ENCODE measurements around the gene KPNA6. TPM values are rescaled to one million over a fixed set of nuclear protein-coding genes. Genes with fewer than 3 reads are reported as not detected.

The KPNA6 gene
- polyA plus RNA-seq, 1 donor (not counting 4 experiments of a cell fraction or from before 2014, with no cell fraction given), result 42.6 TPM

- Histone ChIP-seq H3K27ac (ENCODE audit: control insufficient read depth, insufficient read depth, low read length) (peak overlapping the region; percentile 98), H3K9me3 (ENCODE audit: control insufficient read depth, low read depth, low read length) (no peaks in the 10 kb centered on the region), H3K27me3 (ENCODE audit: control insufficient read depth, extremely low read depth, insufficient read depth, low read length) (no peaks in the 10 kb centered on the region), H3K4me2 (ENCODE audit: control insufficient read depth, extremely low read depth, insufficient read depth, low read depth, low read length) (peak overlapping the region; percentile 80), H3K9ac (ENCODE audit: control insufficient read depth, extremely low read depth, insufficient read depth, low read length) (peak overlapping the region; percentile 100), H3K4me1 (ENCODE audit: control insufficient read depth, extremely low read depth, insufficient read depth, low read length) (peaks cover 27% of the 10 kb centered on the region), H3K9me1 (ENCODE audit: control insufficient read depth, extremely low read depth, insufficient read depth, low read length) (no peaks in the 10 kb centered on the region), H2AFZ (ENCODE audit: control insufficient read depth, low read length) (no peak overlapping the region), H4K20me1 (ENCODE audit: control insufficient read depth, extremely low read depth, insufficient read depth, low read length) (no peaks in the 10 kb centered on the region), H3K36me3 (ENCODE audit: control insufficient read depth in 2 of 2, extremely low read depth in 1 of 2, insufficient read depth in 2 of 2, low read length in 2 of 2) (peaks cover 13 to 23% of the 10 kb centered on the region in 2 experiments), H3K4me3 (ENCODE audit: control insufficient read depth in 2 of 3, extremely low read depth in 1 of 3, insufficient read depth in 2 of 3, low read depth in 1 of 3, low read length in 3 of 3) (peak overlapping the region; percentile 82 to 96 (median 89)), H3K79me2 (ENCODE audit: control insufficient read depth, insufficient read depth, low read length) (peaks cover 37% of the 10 kb centered on the region)
- FAIRE-seq (no peak), DNase-seq (ENCODE audit: low read depth, low spot score) (no peak)
- dilution Hi-C loops (cut with MboI; ENCODE audit: extremely low pct_ligation_motif_present, low sequenced_read_pairs), result no loop called here
- TF ChIP-seq, protein P1, sequence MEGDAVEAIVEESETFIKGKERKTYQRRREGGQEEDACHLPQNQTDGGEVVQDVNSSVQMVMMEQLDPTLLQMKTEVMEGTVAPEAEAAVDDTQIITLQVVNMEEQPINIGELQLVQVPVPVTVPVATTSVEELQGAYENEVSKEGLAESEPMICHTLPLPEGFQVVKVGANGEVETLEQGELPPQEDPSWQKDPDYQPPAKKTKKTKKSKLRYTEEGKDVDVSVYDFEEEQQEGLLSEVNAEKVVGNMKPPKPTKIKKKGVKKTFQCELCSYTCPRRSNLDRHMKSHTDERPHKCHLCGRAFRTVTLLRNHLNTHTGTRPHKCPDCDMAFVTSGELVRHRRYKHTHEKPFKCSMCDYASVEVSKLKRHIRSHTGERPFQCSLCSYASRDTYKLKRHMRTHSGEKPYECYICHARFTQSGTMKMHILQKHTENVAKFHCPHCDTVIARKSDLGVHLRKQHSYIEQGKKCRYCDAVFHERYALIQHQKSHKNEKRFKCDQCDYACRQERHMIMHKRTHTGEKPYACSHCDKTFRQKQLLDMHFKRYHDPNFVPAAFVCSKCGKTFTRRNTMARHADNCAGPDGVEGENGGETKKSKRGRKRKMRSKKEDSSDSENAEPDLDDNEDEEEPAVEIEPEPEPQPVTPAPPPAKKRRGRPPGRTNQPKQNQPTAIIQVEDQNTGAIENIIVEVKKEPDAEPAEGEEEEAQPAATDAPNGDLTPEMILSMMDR (optimal IDR thresholded peaks at IDR 0.05 in 1 of 3, IDR thresholded peaks at IDR 0.05 in 1 of 3, conservative IDR thresholded peaks at IDR 0.05 in 1 of 3; ENCODE audit: extremely low read depth in 1 of 3, insufficient read depth in 2 of 3, low read length in 3 of 3), result no peak
- TF ChIP-seq EZH2 (IDR thresholded peaks at IDR 0.05; ENCODE audit: low read length), result no peak
These were observed 113.7 kb downstream of the KPNA6 start for GRCh38 chr1:32221581-32221979.

DNA sequence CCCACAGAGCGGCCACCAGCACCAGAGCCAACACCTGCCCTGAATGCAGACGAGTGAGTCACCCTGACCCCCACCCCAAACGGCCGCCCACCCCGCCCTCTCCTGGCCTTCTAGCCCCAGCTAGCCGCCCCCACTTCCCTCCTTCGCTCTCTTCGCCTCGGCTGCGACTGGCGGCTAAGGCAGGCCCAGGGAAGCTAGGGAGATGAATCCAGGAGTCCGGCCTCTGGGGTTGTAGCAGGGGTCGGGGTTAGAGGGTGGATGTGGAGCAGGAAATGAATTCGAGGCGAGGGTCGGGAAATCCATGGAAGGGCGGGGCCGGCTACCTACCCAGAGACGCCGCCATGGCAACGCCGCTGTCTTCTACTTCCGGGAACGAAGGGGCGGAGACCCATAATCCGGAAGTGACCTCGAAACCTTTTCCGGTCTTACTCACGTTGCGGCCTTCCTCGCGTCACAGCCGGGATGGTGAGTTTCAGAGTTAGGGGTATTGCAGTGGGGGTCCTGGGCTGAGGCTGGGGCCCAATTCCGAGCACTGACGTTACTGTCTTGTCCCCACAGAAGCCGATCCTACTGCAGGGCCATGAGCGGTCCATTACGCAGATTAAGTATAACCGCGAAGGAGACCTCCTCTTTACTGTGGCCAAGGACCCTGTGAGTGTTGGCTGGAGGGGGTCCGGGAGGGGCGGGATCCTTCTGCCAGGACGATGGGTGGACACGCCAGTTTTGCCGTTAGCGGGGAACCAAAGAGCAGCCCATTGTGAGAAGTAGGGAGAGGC lies 114.3 kb downstream of the KPNA6 start, which contains the start of the genes EIF3I and TMEM234:
EIF3I (plus strand) TSS at position 428 of the 776 bp plus-strand sequence; CDS start at position 463, 35 bp downstream.
TMEM234 (minus strand) TSS at position 374 of the 776 bp plus-strand sequence; CDS start at position 343, 31 bp downstream.
- dilution Hi-C loops (cut with MboI; ENCODE audit: extremely low pct_ligation_motif_present, low sequenced_read_pairs), result no loop called here
- Histone ChIP-seq H3K79me2 (ENCODE audit: control insufficient read depth, insufficient read depth, low read length) (peaks cover 37% of the 10 kb centered on the region), H3K4me2 (ENCODE audit: control insufficient read depth, extremely low read depth, insufficient read depth, low read depth, low read length) (peak within 1 kb of the TSS; percentile 86), H3K27me3 (ENCODE audit: control insufficient read depth, extremely low read depth, insufficient read depth, low read length) (no peaks in the 10 kb centered on the region), H3K9ac (ENCODE audit: control insufficient read depth, extremely low read depth, insufficient read depth, low read length) (peak within 1 kb of the TSS; percentile 100), H3K9me3 (ENCODE audit: control insufficient read depth, low read depth, low read length) (no peaks in the 10 kb centered on the region), H3K27ac (ENCODE audit: control insufficient read depth, insufficient read depth, low read length) (peak within 1 kb of the TSS; percentile 98), H3K9me1 (ENCODE audit: control insufficient read depth, extremely low read depth, insufficient read depth, low read length) (no peaks in the 10 kb centered on the region), H3K36me3 (ENCODE audit: control insufficient read depth in 2 of 2, extremely low read depth in 1 of 2, insufficient read depth in 2 of 2, low read length in 2 of 2) (peaks cover 12 to 18% of the 10 kb centered on the region in 2 experiments), H2AFZ (ENCODE audit: control insufficient read depth, low read length) (peak within 1 kb of the TSS; percentile 84), H4K20me1 (ENCODE audit: control insufficient read depth, extremely low read depth, insufficient read depth, low read length) (no peaks in the 10 kb centered on the region), H3K4me1 (ENCODE audit: control insufficient read depth, extremely low read depth, insufficient read depth, low read length) (peaks cover 21% of the 10 kb centered on the region), H3K4me3 (ENCODE audit: control insufficient read depth in 2 of 3, extremely low read depth in 1 of 3, insufficient read depth in 2 of 3, low read depth in 1 of 3, low read length in 3 of 3) (peak within 1 kb of the TSS; percentile 82 to 96 (median 89))
- no peak for TF ChIP-seq EZH2 (IDR thresholded peaks at IDR 0.05; ENCODE audit: low read length)
- TF ChIP-seq, protein P1 (optimal IDR thresholded peaks at IDR 0.05 in 1 of 3, IDR thresholded peaks at IDR 0.05 in 1 of 3, conservative IDR thresholded peaks at IDR 0.05 in 1 of 3; ENCODE audit: extremely low read depth in 1 of 3, insufficient read depth in 2 of 3, low read length in 3 of 3), result no peak
- peak; percentile 60 for DNase-seq (ENCODE audit: low read depth, low spot score)
- FAIRE-seq, result peak; percentile 81
